GM10248 (cell line): ENCODE measurements around the gene CCDC3.

Source experiments
- CTCF ChIA-PET: fragments of 300-600 bp; sonication (Branson Sonifier 250); formaldehyde crosslinking; extraction: SDS; loops from one replicate; lab custom pipeline; 2021; ENCODE audit warnings: antibody characterized with exemption; lab: Yijun Ruan, JAX
- POLR2A ChIA-PET: fragments of 350-650 bp; sonication (Branson Sonifier 250); formaldehyde crosslinking; extraction: SDS; loops from one replicate; lab custom pipeline; 2020; ENCODE audit warnings: antibody characterized with exemption; lab: Yijun Ruan, JAX
- DNase-seq: peaks from one replicate; pipeline ENCODE4 v3.0.0; 2012; ENCODE audit errors: extremely low spot score
- CTCF ChIP-seq: IDR thresholded peaks from 2 replicates; pipeline ENCODE4 v1.5.1; 2012; ENCODE audit warnings: mild to moderate bottlenecking, low read depth; ENCODE audit errors: extremely low read depth, missing control alignments, control extremely low read depth

Gene CCDC3

GRCh38 chr10:12876266-12876665 is 125.2 kb downstream of the CCDC3 start:
- POLR2A ChIA-PET: no interaction called here
- CTCF ChIA-PET: interaction anchor here (0.7 to 1.4 kb wide), 4 partner anchors 8 to 25 kb away, joined by 3 to 4 read pairs (median 3); no protein-coding TSS in a partner anchor

DNA sequence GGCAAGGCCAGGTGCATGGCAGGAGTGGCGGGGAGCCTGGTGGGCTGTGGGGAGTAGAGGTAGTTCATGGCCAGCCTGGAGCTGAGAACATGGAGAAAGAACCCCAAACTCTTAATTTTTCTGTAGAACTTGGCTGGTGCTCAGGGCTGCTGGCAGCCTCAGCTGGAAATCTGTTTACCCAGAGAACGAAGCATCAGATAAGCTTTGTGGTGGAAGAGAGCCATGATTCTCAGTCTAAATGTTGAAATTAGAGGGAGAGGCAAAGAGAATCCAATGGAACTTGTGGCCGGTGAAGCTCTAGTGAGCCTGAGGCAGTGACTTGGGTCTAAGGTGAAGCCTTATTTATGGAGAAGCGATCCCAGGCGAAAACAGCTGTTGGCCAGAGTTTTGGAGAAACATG is 126.4 kb downstream of the CCDC3 start:
- CTCF ChIA-PET: interaction anchor here (1.4 kb wide), 1 partner anchor 27 kb away, joined by 4 read pairs; no protein-coding TSS in a partner anchor
- POLR2A ChIA-PET: no interaction called here
- no peak for DNase-seq
- TF ChIP-seq CTCF: no peak

More at GRCh38 chr10:12876266-12876665, 125.2 kb downstream of the CCDC3 start:
- DNase-seq: no peak
- TF ChIP-seq CTCF: no peak

GRCh38 chr10:12874501-12874900 is 127.0 kb downstream of the CCDC3 start:
- no peak for DNase-seq
- TF ChIP-seq CTCF: no peak
- POLR2A ChIA-PET: no interaction called here
- CTCF ChIA-PET: no interaction called here

GRCh38 chr10:12873172-12873571 is 128.3 kb downstream of the CCDC3 start:
- no peak for TF ChIP-seq CTCF
- DNase-seq: no peak
- ChIA-PET CTCF (interaction anchor here (1.0 kb wide), 1 partner anchor 28 kb away, joined by 3 read pairs; no protein-coding TSS in a partner anchor), POLR2A (no interaction called here)

DNA sequence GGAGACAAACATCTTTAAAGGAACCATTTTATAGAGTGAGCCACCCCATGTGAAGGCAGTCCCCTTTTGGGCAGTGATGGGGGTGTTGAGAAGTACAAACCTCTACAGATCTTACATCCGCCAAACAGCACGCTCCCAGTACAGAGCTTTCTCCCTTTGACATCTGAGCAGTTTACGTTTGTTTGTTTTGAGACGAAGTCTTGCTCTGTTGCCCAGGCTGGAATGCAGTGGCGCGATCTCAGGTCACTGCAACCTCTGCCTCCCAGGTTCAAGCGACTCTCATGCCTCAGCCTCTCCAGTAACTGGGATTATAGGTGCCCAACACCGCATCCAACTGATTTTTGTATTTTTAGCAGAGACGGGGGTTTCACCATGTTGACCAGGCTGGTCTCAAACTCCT is 128.9 kb downstream of the CCDC3 start:
- no peak for DNase-seq
- ChIA-PET POLR2A (no interaction called here), CTCF (interaction anchor here (1.0 kb wide), 1 partner anchor 29 kb away, joined by 3 read pairs; no protein-coding TSS in a partner anchor)
- TF ChIP-seq CTCF: no peak

GRCh38 chr10:12869427-12869826 is 132.1 kb downstream of the CCDC3 start:
- CTCF ChIA-PET: interaction anchor here (1.0 to 2.0 kb wide), 2 partner anchors 10 to 19 kb away, joined by 3 to 6 read pairs; no protein-coding TSS in a partner anchor

More at GRCh38 chr10:12869427-12869826, 132.1 kb downstream of the CCDC3 start:
- POLR2A ChIA-PET: no interaction called here
- no peak for DNase-seq
- TF ChIP-seq CTCF: no peak
